WTC11 (cell line): ENCODE measurements around the gene SHROOM2.

Experiments used
- NFE2L1 ChIP-seq: sonication (generic); formaldehyde crosslinking; IDR thresholded peaks from 2 replicates; pipeline ENCODE4 v1.8.1; 2023; ENCODE audit warnings: missing genetic modification reagents
- ZBTB21 ChIP-seq: sonication (generic); formaldehyde crosslinking; IDR thresholded peaks from 2 replicates; pipeline ENCODE4 v1.8.1; 2023; ENCODE audit warnings: mild to moderate bottlenecking, missing genetic modification reagents, borderline replicate concordance
- TF ChIP-seq, protein P1 (sequence below): fragments of 200-600 bp; IDR thresholded peaks from 2 replicates; pipeline ENCODE4 v1.8.0; 2022; ENCODE audit warnings: antibody characterized with exemption

- TF ChIP-seq NFE2L1 (CRISPR knock-in tag) (no peak), ZBTB21 (CRISPR knock-in tag) (no peak)
- TF ChIP-seq, protein P1, sequence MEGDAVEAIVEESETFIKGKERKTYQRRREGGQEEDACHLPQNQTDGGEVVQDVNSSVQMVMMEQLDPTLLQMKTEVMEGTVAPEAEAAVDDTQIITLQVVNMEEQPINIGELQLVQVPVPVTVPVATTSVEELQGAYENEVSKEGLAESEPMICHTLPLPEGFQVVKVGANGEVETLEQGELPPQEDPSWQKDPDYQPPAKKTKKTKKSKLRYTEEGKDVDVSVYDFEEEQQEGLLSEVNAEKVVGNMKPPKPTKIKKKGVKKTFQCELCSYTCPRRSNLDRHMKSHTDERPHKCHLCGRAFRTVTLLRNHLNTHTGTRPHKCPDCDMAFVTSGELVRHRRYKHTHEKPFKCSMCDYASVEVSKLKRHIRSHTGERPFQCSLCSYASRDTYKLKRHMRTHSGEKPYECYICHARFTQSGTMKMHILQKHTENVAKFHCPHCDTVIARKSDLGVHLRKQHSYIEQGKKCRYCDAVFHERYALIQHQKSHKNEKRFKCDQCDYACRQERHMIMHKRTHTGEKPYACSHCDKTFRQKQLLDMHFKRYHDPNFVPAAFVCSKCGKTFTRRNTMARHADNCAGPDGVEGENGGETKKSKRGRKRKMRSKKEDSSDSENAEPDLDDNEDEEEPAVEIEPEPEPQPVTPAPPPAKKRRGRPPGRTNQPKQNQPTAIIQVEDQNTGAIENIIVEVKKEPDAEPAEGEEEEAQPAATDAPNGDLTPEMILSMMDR = no peak
Measured at GRCh38 chrX:9948406-9948805, 162.2 kb downstream of the SHROOM2 start.
